Sigmoid colon (tissue), 4 donors: ENCODE measurements around the gene GPS2.

ENCODE experiments used
- CTCF ChIP-seq, 4 experiments: fragments of 450-650 bp in 3 of 4; fragments of 200-600 bp in 1 of 4; IDR thresholded peaks; one replicate each; pipeline ENCODE4 v1.5.1; 2016 to 2019; ENCODE audit warnings: antibody characterized with exemption in 4 of 4, mild to moderate bottlenecking in 3 of 4, moderate library complexity in 2 of 4
- EP300 ChIP-seq, 4 donors: sonication (generic); formaldehyde crosslinking; IDR thresholded peaks; one replicate each; pipeline ENCODE4 v1.6.1; 2017; ENCODE audit warnings: antibody characterized with exemption in 4 of 4
- POLR2A ChIP-seq, 2 donors: fragments of 450-650 bp; IDR thresholded peaks; one replicate each; pipeline ENCODE4 v1.6.1; 2016; ENCODE audit warnings: antibody characterized with exemption in 2 of 2, mild to moderate bottlenecking in 2 of 2, moderate library complexity in 2 of 2
- POLR2AphosphoS5 ChIP-seq, 4 donors: sonication (generic); formaldehyde crosslinking; IDR thresholded peaks; one replicate each; pipeline ENCODE4 v1.6.1; 2017; ENCODE audit warnings: antibody characterized with exemption in 4 of 4

- peak; percentile 93 to 96 (median 94) for TF ChIP-seq CTCF (IDR thresholded peaks at IDR 0.05)
- peak; percentile 42 to 87 (median 59) for TF ChIP-seq POLR2AphosphoS5 (IDR thresholded peaks at IDR 0.05)
- peak in 2 of 4 donors; percentile 78 to 92 for TF ChIP-seq EP300 (IDR thresholded peaks at IDR 0.05)
- TF ChIP-seq POLR2A (IDR thresholded peaks at IDR 0.05): no peak
Observed at GRCh38 chr17:7296189-7296861, 18.8 kb downstream of the GPS2 start.
